Measurements from ENCODE around the gene TBC1D4. TPM values are rescaled to one million over a fixed set of nuclear protein-coding genes. Genes with fewer than 3 reads are reported as not detected.

The TBC1D4 gene
- total and polyA plus RNA-seq, 10 of the 15 experiments (the other 5 are each of a cell fraction or from before 2014, with no cell fraction given), result 11.0 to 38.6 (median 25.5) TPM

GRCh38 chr13:75491376-75491775 is 9.4 kb upstream of the TBC1D4 start:
- no peak for TF ChIP-seq PBX3 (IDR thresholded peaks at IDR 0.05; ENCODE audit: insufficient replicate concordance, low read depth, low read length)
- no peak for TF ChIP-seq ETV6 (conservative IDR thresholded peaks at IDR 0.05 in 1 of 2, IDR thresholded peaks at IDR 0.05 in 1 of 2; ENCODE audit: borderline replicate concordance in 1 of 2, low read depth in 1 of 2)
- TF ChIP-seq MTA2 (IDR thresholded peaks at IDR 0.05; ENCODE audit: low read depth), result no peak
- no peak overlapping the region for H3K4me2 ChIP-seq (ENCODE audit: control insufficient read depth, insufficient read depth)
- DNase-seq (ENCODE audit: low read depth, low spot score) (no peak), ATAC-seq (no peak), FAIRE-seq (no peak)
- no peak overlapping the region for H3K9ac ChIP-seq (ENCODE audit: control insufficient read depth, insufficient read depth, low read length)
- no peak overlapping the region for H3K27ac ChIP-seq (ENCODE audit: control insufficient read depth, insufficient read depth)
- 91% methylated on average over 2 of the region's 2 CpGs for WGBS (ENCODE audit: insufficient coverage, insufficient replicate concordance, low lambda C conversion rate, missing lambda C conversion rate)
- ChIA-PET RAD21 (ENCODE audit: unreplicated experiment) (no interaction called here), SMC1A (ENCODE audit: uncharacterized antibody, unreplicated experiment) (interaction anchor here (0.6 to 1.7 kb wide), 3 partner anchors 8 to 121 kb away, joined by 3 to 5 read pairs (median 3); no protein-coding TSS in a partner anchor), CTCF (interaction anchor here (0.9 to 1.9 kb wide), 3 partner anchors 9 to 14 kb away, joined by 4 to 7 read pairs (median 5); partner anchors contain the start of gene TBC1D4), POLR2A (interaction anchor here (0.5 kb wide), 2 partner anchors 13 to 60 kb away, joined by 3 to 4 read pairs; no protein-coding TSS in a partner anchor)
- H3K36me3 ChIP-seq (ENCODE audit: control insufficient read depth in 2 of 2, insufficient read depth in 2 of 2, low read length in 1 of 2), result no peaks in the 10 kb centered on the region
- peaks cover 5% of the 10 kb centered on the region for H3K4me1 ChIP-seq (ENCODE audit: control insufficient read depth, insufficient read depth, low read length)
- no TSS peak for BruUV-seq (replicated peaks)
- no peaks in the 10 kb centered on the region for H3K27me3 ChIP-seq (replicated peaks in 1 of 2; ENCODE audit: control insufficient read depth in 2 of 2, insufficient read depth in 2 of 2, low read length in 1 of 2)
- H2AFZ ChIP-seq (ENCODE audit: control insufficient read depth, low read depth, low read length), result no peak overlapping the region
- intact Hi-C loops (cut with micrococcal nuclease; ENCODE audit: unreplicated experiment), result no loop called here
- no peaks in the 10 kb centered on the region for H4K20me1 ChIP-seq (ENCODE audit: control insufficient read depth, insufficient read depth)
- H3K79me2 ChIP-seq (ENCODE audit: control insufficient read depth, insufficient read depth, low read length), result no peaks in the 10 kb centered on the region
- H3K9me3 ChIP-seq (replicated peaks; ENCODE audit: control insufficient read depth, insufficient read depth, low read length), result no peaks in the 10 kb centered on the region; the same call in 2 of the 3 replicates
- in situ Hi-C loops (cut with MboI), result no loop called here
- no peak overlapping the region for H3K4me3 ChIP-seq

All from GM12878 (cell line).